GM12891 (cell line): ENCODE results near the gene BAK1.
A peak's percentile ranks its signal among the peaks of the same experiment; 100 is the strongest.

Source experiments
- DNase-seq: peaks from one replicate; pipeline ENCODE4 v3.0.0; 2011; ENCODE audit warnings: low spot score; ENCODE audit not compliant: insufficient read length
- FAIRE-seq: peaks from 2 replicates; lab custom pipeline; 2011; peaks lifted over from hg19 to GRCh38; lab: Jason Lieb, UNC
- PAX5 ChIP-seq: IDR thresholded peaks from 2 replicates; pipeline ENCODE4 v1.6.1; 2011; ENCODE audit warnings: low read length, moderate library complexity, mild to moderate bottlenecking; ENCODE audit not compliant: insufficient read depth, severe bottlenecking
- POLR2A ChIP-seq: IDR thresholded peaks from 2 replicates; pipeline ENCODE4 v1.6.1; 2011; ENCODE audit warnings: low read depth, low read length, control low read depth
- POLR2AphosphoS5 ChIP-seq: IDR thresholded peaks from 2 replicates; pipeline ENCODE4 v1.6.1; 2011; ENCODE audit warnings: low read depth, low read length, control low read depth
- POU2F2 ChIP-seq: IDR thresholded peaks from 2 replicates; pipeline ENCODE4 v1.6.1; 2011; ENCODE audit warnings: low read depth, mild to moderate bottlenecking, control low read depth, low read length, moderate library complexity
- SPI1 ChIP-seq: IDR thresholded peaks from 2 replicates; pipeline ENCODE4 v1.6.1; 2011; ENCODE audit warnings: low read depth, low read length, control low read depth
- TAF1 ChIP-seq: IDR thresholded peaks from 2 replicates; pipeline ENCODE4 v1.6.1; 2011; ENCODE audit warnings: low read depth, low read length, control low read depth

Gene BAK1

GRCh38 chr6:33620158-33620855, 40.2 kb upstream of the BAK1 start:
- DNase-seq = no peak
- no peak for FAIRE-seq
- TF ChIP-seq POLR2AphosphoS5 (no peak), SPI1 (no peak), POU2F2 (no peak), TAF1 (no peak), POLR2A (no peak), PAX5 (no peak)

- DNase-seq = no peak
- no peak for FAIRE-seq
- TF ChIP-seq POU2F2 (no peak), TAF1 (no peak), PAX5 (no peak), POLR2AphosphoS5 (no peak), SPI1 (no peak)
Measured at GRCh38 chr6:33619166-33619840, 39.2 kb upstream of the BAK1 start.

GRCh38 chr6:33616913-33617312, 36.8 kb upstream of the BAK1 start:
- DNase-seq (no peak), FAIRE-seq (no peak)
- TF ChIP-seq POLR2AphosphoS5 = no peak
- TF ChIP-seq TAF1 = no peak
- no peak for TF ChIP-seq SPI1
- TF ChIP-seq PAX5 = no peak
- no peak for TF ChIP-seq POLR2A
- no peak for TF ChIP-seq POU2F2

GRCh38 chr6:33616113-33616512, 36.0 kb upstream of the BAK1 start:
- no peak for FAIRE-seq
- TF ChIP-seq PAX5 = no peak

GRCh38 chr6:33613795-33614168, 33.7 kb upstream of the BAK1 start:
- no peak for DNase-seq
- no peak for FAIRE-seq
- TF ChIP-seq POLR2AphosphoS5 (no peak), POLR2A (no peak), POU2F2 (no peak), PAX5 (no peak), SPI1 (no peak), TAF1 (no peak)

More at GRCh38 chr6:33616113-33616512, 36.0 kb upstream of the BAK1 start:
- DNase-seq = no peak

GRCh38 chr6:33613146-33613794, 33.2 kb upstream of the BAK1 start:
- FAIRE-seq (peak; percentile 20), DNase-seq (no peak)
- TF ChIP-seq PAX5 = no peak
- no peak for TF ChIP-seq POU2F2
- no peak for TF ChIP-seq POLR2A
- TF ChIP-seq SPI1 = no peak
- TF ChIP-seq POLR2AphosphoS5 = no peak
- TF ChIP-seq TAF1 = no peak

GRCh38 chr6:33610779-33611732, 31.0 kb upstream of the BAK1 start:
- DNase-seq = no peak
- FAIRE-seq = no peak
- TF ChIP-seq POLR2AphosphoS5 = no peak

GRCh38 chr6:33610067-33610466, 30.0 kb upstream of the BAK1 start:
- TF ChIP-seq SPI1 (no peak), POU2F2 (no peak), PAX5 (no peak), TAF1 (no peak), POLR2A (no peak), POLR2AphosphoS5 (no peak)
- FAIRE-seq = no peak
- no peak for DNase-seq

- FAIRE-seq (peak; percentile 5), DNase-seq (no peak)
- TF ChIP-seq POLR2A = no peak
- TF ChIP-seq PAX5 = no peak
- TF ChIP-seq TAF1 = no peak
- no peak for TF ChIP-seq POU2F2
- TF ChIP-seq SPI1 = no peak
- no peak for TF ChIP-seq POLR2AphosphoS5
Measured at GRCh38 chr6:33609528-33609927, 29.5 kb upstream of the BAK1 start.
